Non-pigmented ciliary epithelial cell (primary cell): ENCODE results near the gene SLC41A1.

Experiments used
- DNase-seq: peaks from one replicate; pipeline ENCODE4 v3.0.0-alpha.2; 2010; ENCODE audit warnings: low read depth

The SLC41A1 gene

DNA sequence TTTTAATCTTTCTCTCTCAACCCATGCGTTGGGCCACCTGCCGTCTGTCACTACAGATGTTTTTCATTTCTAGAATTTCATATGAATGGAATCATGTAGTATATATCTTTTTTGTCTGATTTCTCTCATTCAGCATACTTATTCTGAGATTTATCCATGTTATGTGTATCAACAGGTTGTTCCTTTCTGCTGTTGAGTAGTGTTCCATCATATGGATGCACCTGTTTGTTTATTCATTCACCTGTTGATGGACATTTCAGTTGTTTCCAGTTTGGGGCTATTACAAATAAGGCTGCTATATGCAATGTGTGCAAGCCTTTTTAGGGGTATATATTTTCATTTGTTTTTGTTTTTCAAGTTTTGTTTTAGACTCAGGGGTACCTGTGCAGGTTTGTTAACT is 9.4 kb upstream of the SLC41A1 start:
- DNase-seq: no peak

DNA sequence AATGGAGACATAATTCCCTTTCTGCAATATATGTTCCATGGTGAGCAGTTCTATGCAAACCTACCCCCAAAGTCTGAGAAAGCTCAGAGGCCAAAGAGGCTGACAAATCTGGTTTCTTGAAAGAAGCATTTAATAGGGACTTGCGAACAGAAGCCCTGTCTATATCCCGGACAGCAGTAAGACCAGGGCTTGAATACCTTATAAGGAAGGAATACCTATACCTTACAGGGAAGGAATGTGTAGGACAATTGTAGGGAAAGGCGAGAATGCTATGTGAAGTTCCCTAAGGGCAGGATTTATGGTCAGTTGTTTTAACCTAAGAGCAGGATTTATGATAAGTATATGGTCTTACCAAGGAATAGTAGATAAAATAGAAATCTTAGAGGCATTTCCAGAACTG is 5.0 kb upstream of the SLC41A1 start:
- DNase-seq: no peak

DNA sequence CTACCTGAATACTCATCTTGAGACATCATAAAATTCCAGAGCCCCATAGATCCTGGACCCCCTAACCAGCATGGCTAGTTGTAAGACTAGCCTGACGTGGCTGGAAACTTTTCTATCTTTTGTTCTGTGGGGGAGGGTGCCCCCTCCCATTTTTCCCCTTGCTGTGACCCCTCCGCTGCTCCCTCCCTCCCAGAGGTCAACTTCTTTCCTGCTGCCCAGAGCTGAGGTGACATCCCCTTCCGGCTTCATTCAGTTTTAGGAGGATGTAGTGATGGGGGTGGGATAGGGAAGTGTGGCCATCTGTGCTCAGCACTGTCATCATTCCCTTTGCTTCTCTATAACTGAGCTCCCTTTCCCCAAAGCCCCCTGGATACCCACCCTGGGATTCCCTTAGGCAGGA is 4.4 kb upstream of the SLC41A1 start:
- no peak for DNase-seq

DNA sequence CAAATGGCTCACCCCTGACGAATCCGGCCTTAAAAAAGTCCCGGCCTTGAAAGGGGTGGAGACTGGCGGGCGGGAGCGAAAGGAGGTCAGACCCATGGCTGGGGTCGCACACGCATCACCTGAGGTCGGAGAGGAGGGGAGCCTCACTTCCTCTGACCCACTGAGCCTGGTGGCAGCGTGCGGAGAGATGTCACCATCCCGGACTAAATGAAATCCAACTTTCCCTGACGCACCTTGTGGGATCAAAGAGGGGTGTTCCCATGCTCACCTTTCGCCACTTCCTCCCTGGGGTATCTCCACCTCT is 709 bp upstream of the SLC41A1 start:
- DNase-seq: no peak

DNA sequence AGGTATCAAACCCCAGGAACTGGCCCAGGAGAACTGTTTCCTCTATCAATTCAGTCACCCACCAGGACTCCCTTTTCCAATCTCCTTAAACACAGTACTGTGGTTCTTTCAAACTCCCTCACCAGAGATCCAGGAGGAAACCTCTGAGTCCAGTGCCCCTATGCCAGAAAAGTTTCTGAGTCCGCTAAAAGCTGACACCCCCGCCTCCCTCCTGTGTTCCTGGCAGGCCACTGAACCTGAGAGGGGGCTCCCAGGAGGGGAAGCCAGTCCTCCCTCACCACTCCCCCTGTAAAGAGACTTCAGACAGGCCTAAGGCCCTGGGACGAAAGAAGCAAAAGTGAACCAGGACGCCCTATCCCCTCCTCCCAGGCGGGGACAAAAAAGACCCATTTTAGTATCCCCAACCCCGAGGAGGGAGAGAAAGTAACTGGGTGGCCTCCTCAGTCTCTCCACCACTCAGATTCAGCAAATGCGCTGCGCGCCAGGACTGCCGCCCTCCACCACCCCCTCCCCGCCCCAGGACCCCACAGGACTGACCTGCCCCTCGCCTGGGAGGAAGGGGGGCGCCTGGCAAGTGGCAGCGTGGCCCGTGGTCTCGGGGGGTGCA is 624 bp downstream of the SLC41A1 start:
- no peak for DNase-seq

DNA sequence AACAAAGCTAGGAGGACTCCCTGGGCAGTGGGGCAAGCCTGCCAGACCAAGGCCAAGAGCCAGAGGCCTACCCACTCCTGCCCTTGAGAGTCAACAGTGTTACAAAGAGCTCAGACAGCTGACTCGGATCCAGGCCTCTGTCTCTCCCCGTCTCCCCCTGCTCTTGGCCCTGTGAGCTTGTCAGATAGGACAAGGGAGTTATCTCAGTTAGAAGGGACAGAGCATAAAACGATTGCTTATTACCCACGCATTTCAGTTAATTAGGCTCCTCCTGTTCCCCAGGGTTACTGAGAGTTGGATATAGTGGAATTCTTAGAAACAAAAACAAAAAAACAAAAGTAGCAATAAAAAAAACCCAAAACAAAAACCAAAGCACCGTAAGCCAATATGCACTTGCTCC is 1.3 kb downstream of the SLC41A1 start:
- DNase-seq: no peak

DNA sequence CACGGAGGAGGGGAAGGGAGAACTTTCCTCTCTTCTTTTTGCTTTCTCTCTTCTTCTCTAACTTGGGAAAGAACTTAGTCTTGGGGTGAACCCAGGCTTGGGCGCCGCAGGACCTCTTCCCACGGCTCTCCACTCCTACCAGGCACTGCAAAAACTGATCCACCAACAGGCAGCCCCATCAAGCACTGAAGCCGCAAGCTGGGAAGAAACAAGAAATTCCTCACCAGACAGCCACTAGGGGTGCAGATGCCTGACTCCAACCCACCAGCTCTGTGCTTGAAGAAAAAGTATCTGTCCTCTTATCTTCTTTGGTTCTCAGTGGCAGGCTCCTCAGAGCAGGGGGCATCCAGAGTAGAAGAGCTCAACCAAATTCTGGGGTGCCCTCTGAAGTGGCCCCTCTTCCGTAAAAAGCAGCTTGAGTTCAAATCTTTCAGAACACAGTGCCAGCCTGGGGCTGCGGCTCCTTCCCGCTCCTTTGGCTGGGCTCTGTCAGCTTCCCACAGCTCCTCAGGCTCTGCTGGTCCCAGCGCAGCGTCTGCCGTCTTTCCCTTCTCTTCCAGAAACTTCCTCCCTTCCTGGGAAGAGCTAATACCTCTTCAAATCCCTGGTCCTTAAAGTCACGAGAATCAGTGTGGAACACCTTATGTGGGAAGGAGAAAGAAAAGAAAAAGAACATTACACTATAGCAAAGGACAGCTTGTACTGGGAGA is 2.4 kb downstream of the SLC41A1 start:
- DNase-seq: no peak

DNA sequence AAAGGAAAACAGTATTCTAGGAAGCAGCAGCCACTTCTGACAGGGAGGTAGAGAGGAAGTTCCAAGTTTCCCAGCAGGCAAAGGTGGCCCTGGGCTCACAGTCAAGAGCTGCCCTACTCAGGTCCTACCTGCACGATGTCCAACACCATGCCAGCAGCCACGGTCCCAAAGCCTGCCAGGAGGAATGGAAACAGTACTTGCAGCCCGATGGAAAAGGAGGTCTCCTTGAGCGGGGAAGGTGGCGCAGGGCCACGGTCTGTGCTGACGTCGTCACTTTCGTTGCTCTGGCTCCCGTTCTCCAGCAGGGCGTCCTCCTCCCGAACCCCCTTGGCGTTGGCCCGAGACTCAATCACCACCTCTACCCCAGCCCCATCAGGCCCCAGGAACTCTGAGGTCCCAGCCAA is 3.1 kb downstream of the SLC41A1 start:
- no peak for DNase-seq

DNA sequence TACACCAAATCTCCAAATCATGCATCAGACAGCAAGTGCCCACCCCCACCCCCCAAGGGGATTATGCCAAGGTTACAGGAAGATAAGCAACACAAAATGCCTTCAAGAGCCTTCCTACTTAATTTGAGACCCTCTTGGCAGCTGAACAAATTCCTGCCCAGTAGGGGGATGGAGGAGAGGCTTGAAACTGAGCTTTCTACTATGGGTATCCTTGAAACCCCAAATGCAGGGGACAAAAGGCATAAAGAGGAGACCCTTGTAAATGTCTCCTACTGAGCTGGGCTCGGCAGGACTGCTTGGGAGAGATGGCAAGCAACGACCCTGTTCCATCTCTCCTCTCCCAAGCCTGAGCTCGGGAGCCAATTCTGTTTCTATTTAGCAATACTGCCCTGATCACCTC is 3.5 kb downstream of the SLC41A1 start:
- no peak for DNase-seq

DNA sequence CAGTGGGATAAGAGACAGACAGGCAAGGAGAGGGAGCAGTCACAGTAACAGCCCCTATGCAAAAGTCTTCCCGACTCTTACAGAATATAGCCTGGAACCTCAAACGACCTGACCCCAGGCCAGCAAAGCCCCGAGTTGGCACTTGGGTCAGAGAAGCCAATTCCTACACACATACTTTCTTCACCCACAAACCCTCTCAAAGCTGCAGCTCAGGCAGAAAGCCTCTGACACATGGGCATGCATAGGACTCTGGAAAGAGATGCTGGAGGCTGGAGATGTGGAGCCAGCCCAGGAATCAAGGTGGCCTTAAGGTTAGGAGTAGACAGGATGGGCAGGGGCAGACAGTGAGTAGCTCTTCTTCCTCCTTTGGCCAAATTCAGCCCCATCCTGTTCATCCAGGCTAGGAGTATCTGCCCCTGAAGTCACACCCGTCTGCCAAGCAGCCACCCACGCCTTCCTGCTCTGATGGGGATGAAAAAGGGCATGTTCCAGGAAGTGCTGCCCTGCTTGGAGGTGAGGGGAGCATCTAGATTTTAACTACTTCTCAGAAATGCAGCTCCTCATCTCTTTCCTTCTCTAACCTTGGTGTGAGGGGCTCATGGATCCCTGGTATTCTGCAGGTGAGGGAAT is 7.8 kb downstream of the SLC41A1 start:
- DNase-seq: no peak

DNA sequence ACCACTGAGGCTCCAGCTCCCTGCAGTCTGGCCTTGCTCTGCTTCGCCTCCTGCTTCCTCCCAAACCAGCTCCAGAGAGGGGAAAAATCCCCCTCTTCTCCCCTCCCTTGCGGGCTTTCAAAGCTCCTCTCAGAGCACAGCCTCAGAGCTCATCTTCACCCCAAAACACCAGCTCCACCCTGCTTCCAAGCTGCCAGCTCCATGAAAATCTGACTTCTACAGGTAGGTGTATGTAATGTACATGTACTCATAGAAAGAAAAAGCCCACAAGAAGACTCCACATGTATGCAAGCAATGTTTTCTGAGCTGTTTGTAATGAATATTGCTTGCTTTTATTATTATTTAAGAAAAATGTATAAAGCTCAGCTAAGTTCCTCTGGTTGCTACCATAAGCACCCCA is 8.4 kb downstream of the SLC41A1 start:
- no peak for DNase-seq

DNA sequence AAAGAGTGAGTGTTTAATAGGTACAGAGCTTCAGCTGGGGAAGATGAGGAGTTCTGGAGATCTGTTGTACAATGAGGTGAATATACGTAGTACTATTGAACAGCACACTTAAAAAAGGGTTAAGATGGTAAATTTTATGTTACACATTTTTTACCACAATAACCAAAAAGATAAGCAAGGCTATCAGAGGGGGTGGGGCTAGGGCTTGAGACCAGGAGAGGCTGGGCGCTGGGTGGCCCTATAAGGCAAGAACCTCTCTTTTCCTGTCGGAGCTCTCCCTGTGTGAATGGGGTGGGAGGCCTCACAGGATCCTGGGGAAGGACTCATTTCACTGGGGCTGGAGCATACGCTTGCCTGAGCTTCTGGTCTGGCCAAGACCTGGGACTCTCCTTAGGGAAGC is 9.0 kb downstream of the SLC41A1 start:
- DNase-seq: no peak

DNA sequence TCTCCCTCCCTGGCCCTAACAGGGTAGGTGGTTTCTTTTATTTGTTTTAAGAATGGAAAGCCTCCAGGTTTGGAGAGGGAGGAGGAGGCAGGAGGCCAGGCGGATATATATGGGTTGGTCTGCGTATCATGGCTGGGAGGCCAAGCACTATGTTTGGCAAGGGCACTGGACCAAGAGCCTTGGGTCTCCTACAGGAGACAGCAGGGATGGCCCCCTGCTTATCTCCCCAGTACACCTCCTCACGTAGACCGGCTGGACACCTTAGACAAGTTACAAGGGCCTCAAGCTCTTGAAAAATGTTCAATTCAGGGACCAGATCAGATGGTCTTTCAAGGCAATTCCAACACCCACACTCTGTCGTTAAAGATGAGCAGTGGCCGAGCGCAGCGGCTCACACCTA is 10.9 kb downstream of the SLC41A1 start:
- DNase-seq: no peak

DNA sequence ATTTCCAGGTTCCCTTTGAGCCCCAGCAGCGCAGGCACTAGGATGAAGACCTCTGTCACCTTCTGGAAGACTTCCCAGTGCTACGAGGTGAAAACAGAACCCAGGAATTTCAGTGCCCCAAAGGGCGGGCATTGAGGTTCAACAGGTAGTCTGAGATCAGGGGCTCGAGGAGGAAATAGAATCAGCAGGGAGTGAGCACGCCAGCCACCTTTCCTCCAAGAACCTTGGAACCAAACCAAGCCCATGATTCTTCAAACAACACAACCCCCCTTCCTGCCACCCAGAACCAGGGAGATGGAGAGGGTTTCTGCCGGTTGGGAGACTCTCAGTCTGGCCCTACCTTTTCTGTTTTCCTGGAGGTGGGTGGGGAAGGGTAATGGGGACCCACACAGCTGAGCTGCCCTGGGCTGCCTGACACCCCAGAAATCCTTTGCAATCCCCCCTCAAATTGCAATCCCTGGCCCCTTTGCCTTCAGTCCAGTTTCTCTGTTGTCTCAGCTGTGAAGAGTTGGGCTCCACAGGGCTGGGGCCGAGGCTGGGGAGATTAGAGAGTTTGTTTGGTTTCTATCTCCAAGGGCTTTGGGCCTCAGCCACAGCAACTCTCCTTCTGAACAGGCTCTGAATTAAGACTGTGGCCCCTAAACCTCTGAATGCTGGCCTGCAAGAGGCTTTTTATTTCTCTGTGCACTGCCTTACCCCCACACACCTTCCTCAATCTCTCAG is 11.9 kb downstream of the SLC41A1 start:
- no peak for DNase-seq

DNA sequence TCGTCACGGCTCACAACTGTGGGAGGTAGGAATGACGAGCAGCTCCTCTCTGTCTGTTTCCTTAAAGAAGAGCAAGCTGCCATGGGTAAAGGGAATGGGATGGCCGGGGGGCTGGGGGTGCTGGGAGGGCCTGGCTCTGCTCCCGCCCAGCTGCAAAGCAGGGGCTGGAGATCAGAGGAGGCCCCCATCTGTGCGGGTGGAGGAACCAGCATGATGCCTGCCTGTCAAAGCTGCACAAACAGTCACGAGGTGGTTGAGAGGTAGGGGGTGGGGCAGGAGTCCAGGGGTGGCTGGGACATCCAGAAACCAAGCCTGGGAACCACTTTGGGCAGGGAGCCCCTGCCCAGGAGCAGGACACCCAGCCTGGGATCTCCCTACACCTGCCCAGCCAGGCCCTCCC is 12.6 kb downstream of the SLC41A1 start:
- DNase-seq: no peak

DNA sequence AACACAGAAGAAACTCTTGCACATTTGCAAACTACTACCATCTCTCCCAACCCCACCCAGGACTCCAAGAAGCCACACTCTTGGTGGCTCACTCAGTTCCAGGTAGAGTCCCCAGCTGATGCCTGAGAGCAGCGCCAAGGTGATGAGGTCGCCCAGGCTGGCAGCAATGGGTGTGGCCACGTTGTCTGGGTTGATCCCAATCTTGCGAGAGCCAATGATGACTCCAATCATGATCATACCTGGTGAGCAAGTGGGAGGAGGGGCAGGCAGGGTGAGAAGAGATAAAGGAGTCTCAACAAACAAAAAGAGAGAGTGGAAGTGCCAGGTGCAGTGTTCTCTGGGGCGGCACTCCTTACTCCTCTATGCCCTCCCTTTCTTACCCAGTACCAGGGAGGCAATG is 14.4 kb downstream of the SLC41A1 start:
- no peak for DNase-seq

DNA sequence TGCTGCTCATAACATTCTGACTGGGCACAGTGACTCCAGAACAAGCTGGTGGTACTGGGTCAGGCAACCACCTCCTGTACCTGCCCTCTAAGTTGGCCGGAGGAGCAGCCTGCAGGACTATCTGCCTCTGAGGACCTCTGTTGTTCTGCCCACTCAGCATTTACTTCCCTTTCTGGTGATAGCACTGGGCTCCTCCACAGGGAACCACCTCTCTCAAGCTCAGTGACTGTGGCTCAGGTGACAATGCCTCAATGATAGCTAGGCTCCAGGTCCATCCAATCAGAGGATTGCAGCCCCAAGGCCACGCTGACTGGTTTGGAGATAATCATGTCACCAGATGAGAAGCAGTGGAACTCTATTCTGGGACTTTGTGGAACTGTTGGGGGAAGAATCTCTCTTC is 15.8 kb downstream of the SLC41A1 start:
- DNase-seq: no peak

DNA sequence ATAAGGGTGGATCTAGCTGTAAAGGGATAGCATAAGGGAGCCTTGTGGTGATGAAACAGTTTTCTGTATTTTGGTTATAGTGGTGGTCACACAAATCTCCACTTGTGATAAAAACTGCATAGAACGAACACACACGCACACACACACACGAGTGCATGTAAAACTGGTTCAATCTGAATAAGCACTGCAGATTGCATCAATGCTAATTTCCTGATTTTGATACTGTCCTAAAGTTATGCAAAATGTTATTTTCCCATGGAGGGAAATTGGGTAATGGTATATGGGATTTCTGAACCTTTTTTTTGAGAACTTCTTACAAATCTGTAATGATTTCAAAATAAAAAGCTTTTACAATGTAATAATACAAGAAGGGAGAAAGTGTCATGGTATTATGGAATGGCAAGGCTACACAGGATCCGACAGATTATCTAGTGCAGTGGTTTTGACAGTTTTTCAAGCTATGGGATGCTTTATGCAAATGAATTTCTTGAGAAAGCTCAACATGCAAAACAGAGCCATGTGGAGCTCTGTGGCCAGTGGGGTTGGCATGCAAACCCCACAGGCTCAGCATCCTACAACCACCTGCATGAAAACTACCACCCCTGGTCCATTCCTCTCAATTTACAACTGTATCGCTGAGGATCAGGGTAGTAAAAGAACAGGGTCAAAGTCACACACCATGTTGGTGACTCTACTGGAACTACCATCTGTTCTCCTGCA is 18.8 kb downstream of the SLC41A1 start:
- DNase-seq: no peak

DNA sequence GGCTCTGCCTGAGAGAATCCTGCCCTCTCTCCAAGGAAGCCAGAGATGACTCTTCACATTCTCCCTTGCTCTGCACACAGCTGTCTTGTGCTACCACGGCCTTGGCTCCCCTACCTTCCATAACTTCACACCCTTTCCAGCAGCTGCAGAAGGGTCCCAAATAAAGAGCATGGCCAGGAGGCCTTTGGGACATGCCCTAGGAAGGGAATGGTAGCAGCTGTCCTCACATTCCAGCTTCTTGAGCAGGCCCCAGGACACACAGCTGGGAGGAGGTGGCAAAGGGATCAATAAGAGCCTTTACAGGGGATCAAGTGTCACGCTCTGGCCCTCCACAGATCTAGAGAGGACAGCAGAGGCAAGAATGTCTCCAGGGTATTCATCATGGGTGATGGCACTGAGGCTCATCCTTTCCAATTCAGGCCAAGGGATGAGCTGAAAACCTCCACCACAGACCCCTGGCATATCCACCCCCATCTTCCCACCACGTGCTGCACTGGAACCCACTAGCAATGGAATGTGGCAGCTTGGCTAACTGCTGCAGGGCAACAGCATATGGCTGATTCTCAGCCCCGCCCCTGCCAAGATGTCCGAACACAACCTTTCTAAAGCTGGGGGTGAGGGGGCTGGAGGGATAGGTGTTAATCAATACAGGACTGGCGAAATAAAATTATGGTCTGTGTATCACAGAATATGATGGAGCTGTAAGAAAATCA is 19.9 kb downstream of the SLC41A1 start:
- DNase-seq: no peak

DNA sequence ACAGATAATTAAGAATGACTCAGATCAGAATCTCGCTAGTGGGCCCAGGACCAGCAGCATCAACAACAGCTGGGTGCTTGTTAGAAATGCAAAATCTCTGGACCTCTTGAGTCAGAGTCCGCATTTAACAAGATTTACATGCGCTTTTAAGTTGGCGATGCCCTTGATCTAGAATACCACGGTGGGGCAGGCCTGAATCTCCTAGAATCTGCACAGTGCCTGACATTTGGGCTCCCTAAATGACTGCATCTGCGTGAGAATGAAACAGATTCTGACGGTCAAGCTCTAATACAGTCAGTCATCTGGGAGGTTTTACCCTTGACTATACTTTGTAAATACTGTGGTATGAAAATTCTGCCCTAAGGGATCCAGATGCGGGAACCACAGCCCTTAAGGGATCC is 20.5 kb downstream of the SLC41A1 start:
- no peak for DNase-seq

DNA sequence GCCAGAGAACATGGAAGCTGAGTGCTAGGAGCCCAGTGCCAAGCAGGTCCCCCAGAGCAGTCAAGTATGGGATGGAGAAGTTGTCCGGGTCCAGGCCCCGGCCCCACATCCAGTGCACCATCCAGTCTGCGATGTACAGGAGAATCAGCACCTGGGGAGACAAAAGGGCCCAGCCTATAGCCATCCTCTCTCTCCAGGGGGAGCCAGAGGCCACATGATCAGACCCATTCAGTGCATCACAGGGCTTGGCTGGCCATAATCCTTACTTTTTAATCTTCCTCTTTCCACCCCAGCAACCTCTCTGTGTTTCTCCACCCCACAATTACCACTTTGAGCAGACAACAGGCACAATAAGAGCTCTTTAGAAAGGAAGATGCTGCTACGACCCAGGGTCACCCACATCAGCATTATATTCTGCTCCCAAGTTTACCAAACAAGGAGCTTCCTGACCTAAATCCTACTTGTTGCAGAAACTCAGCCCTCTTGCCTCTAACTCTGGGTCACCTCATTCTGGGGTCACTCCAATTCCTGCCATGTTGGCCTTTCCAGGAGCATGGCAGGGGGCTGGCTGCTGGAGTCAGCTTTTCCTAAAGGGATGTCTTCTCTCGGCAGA is 21.3 kb downstream of the SLC41A1 start:
- no peak for DNase-seq
